GM19238 (cell line): ENCODE data around the gene TCP11.

Source experiments
- DNase-seq: peaks from one replicate; pipeline ENCODE4 v3.0.0; 2011; ENCODE audit warnings: low spot score; ENCODE audit not compliant: insufficient read length

The TCP11 gene

DNA sequence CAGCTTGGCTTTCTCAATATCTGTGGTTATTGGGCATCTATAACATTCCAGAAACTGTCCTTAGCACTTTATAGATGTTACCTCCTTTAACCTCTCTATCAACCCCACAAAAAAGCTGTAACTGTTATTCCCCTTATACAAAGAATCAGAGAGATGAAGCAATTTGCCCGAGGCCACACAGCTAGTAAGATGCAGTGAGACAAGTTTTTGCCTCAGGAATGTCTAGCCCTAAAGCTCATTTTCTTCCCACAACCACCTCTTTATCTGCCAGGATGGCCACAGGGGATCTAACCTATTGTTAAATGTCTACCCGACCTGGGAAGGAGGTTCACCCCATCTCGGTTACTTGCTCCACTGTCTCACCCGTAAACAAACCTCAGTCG, 31.9 kb upstream of the TCP11 start:
- DNase-seq: no peak

DNA sequence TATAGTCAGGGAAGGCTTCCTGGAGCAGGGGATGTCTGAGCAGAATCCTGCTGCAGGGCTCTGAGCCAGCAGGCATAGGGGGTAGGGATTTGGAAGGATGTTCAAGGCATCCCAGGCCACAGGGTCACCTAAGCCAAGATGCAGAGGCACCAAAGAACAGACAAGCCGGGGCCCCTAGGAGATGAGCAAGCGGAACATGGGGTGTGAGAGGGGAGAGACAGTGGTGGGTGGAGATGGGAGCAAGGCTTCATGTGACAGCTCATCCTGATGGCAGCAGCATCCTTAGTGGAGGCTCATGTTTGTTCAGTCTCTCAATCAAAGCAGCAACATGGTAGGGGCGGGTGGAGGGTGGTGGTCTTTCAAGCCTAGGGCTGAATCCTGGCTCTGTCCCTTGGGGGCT, 29.8 kb upstream of the TCP11 start:
- no peak for DNase-seq

DNA sequence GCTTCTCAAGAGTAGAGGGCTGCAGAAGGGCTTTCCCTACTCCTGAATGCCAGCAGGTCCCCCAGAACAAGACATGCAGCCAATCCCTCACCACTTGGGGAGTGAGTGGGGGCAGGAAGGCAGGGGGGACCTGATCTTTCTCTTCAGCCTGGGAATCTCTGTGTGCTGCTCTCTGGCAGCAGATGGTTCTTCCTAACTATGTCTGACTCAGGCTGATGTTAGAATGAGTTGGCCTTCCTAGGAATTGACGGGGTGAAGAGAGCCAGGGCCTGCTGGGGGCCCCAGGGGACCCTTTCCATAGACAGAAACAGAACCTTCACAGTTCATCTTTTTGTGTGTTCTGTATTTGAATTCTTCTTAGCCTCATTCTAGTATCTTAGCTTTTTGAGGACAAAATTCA, 29.0 kb upstream of the TCP11 start:
- no peak for DNase-seq

DNA sequence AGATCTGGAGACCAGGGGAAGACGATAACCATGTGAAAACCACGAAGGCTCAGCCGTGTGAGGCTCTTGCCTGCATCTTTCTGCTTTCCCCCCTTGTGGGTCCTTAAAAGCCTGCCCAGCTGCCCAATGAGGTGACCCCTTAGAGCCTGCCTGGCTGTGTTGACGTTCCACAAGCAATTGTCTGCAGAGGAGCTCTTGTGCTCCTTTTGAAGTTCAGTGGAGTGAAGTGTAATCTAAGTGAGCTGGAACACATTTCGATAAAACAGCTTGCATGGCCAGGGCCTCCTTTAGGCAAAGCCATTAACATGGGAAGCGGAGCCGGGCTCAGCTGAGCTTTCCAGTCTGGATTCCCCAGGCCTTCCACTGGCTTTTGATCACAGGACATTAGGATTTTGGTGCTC, 27.3 kb upstream of the TCP11 start:
- DNase-seq: no peak

DNA sequence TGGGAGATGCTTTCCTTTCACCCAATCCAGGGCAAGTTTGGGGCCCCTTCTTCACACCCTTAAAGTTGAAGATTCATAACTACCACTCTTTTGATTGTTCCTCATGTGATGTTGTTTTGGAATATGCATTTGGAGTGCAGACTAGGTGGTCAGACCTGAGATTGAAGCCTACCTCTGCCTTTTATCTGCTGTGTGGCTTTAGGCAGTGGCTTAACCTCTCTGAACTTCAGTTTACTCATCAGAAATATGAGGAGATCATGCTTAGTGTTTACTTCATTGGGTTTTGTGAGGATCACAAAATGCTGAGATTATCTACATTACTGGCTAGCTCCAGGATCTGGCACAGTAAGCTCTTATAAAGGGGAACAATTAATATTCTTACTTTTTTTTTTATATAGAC, 26.4 kb upstream of the TCP11 start:
- DNase-seq: no peak

DNA sequence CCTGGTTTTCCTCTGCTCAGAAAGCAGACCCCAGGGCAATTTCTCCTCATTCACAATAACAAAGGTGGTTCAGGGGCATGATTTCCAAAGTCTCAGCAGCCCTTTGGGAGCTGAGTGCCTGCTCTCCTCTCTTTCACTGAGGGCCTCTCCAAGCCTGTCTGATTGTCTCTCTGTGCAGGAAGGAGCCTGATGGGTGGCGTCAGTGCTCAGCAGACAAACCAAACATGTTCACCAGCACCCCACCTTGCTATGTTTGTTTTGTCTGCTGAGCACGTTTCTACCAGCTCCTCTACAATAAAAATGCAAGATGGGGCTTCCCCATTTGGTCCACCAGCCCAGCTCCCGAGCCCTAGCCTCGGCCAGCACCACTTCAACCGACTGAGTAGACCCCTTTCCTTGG, 25.4 kb upstream of the TCP11 start:
- DNase-seq: no peak

DNA sequence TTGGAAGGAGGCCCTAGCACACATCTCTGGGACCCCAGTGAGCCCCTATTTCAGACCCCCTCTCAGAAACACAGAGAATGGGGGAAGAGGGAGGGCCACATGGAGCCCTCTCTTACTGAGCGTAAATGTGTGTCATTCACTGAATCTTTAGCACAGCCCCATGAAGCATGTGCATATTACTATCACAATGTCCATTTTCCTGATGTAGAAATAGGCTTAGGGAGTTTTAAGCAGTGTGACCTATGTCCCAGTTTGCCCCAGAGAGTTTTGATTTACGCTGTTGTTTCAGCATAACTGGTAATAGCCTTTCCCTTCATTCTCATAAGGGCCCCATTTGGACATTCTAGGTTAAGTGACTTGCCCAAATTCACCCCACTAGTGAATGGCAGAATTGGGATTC, 25.0 kb upstream of the TCP11 start:
- DNase-seq: no peak

DNA sequence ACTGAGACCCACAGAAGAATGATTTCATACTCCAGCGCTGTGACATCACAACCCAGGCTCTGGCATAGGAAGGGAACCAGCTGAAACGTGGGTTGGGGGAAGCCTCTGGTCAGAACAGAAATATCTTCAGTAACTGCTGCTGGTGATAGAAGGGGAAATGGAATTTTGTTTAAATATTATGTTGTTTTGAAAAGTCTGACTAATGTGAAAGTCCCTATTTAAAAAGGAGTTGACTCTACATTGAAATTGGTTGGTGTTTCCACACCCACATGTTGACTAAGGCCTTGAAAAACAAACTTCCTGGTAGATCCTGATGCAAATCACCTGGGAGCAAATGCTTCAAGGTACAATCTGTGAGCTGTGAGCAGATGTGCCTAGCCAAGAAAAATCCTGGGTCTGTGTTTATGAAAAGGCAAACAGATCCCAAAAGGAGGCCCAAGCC, 24.5 kb upstream of the TCP11 start:
- DNase-seq: no peak

DNA sequence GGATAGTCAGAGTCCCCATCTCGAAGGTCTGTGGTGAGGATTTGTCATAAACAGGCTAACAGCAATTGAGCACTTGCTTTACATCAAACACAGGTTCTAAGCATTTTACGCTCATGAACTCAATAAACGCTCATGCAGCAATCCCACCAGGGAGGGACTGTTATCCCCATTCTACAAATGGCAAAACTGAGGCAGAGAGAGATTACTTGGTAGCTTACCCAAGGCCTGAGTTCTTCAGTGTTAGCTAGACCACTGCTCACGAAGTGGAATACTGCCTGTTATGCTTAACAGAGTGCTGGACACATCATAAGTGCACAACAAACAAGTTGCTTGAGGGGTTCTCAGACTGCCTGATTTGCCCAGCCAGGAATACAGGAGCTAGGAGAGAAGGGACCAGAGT, 23.7 kb upstream of the TCP11 start:
- DNase-seq: no peak

DNA sequence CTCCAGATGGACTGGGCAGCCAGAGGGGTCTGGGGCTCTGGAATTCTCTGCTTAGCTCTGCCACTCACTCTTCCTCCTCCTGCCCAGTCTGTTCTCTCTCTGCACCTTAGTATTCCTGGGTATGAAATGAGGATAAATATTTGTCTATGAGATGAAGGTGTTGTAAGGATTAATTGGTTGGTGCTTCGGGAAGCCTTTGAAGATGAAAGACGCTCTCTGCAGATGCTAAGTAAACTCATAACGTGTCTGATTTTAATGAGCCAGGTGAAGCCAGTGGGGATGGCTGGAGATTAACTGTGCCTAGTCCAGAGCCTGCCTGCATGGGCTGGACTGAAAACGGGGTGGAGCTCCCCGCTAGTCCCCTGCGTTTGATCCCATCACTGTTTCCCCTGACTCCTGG, 23.1 kb upstream of the TCP11 start:
- no peak for DNase-seq

DNA sequence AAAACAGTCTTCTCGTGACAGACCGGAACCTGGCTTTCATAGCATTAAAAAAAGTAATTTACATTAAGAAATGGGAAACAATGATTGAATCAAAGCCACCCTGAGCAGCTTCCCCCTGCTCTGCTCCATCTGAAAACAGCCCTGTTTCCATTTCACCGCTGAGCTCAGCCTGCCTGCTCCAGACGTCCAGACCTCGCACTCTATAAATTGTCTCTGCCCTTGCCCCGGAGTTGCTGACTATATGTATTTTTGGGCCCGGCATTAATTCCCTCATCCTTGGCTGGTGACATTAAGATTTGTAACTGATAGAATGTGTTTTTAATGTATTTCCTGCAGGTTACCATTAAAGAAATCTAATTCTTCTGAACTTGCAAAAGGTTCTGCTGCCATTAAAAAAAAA, 22.7 kb upstream of the TCP11 start:
- no peak for DNase-seq

DNA sequence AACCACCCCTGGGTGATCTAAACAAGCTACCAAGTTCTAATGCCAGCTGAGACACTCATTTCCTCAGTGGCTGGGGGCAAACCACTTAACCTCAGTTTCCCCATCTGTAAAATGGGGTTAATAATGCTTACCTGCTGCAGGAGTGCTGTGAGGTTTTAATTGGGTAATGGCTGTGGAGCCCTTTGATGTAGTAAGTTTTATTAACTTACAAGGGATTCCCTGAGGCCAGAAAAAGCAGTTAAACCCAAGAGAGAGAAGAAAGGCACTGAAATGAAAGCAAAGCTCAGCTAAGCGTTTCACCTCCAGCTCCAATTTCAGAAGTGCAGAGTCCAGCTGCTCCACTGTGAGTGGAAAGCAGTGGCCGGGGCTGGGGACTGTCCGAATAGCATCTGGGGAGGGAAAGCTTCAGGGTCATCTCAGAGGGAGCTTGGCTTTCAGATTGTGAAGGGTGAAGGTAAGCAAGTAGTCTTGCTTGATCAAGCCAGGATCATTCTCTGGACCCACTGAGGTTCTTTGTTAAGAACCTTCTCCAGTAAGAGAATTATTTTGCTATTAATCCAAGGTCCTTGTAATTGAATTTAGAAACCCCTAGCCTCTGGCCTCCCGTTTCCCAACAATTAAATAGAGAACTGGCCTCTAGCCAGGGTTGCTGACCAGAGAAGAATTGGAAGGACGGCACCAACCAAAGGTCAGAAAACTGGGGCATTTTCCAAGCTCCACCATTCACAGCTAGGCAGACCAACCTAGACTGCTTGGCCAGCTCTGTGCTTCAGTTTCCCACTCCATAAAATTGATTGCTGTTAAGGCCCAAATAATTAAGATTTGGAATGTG, 20.9 kb upstream of the TCP11 start:
- no peak for DNase-seq

DNA sequence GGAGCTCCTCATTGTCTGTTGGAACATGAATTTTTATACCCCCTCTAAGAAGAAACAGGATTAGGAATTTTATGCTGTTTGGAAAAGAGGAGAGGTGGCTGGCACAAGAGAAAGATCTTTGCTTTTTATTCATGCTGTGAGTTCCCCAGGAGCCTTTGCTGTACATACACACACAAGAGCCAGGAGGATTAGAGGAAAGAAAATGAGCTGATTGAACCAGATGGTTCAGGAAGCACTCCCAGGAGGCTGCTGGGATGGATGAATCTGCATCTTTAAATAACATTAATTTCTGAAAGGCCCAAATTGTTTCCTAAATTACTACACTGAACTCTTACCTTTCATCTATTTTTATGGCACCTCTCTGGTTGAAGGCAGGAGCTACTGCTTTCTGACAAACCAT, 20.1 kb upstream of the TCP11 start:
- DNase-seq: no peak

DNA sequence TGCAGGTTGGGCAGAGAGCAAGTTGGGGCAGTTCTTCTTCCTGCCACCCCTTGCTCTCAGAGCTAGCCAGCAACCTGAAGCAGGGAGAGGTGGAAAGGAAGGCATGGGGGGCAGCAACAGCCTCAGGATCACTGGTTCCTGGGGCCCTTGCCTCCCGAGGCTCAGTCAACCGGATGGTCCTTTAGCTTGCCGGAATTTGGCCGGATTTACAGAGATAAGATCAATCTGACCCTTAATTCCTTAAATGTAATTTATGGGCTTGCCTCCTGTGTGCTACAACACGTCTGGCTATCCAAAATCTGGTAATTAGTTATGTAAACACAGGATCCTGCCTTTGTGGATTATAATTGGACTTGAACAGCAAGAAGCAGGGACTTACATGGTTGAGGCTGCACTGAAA, 19.5 kb upstream of the TCP11 start:
- no peak for DNase-seq

DNA sequence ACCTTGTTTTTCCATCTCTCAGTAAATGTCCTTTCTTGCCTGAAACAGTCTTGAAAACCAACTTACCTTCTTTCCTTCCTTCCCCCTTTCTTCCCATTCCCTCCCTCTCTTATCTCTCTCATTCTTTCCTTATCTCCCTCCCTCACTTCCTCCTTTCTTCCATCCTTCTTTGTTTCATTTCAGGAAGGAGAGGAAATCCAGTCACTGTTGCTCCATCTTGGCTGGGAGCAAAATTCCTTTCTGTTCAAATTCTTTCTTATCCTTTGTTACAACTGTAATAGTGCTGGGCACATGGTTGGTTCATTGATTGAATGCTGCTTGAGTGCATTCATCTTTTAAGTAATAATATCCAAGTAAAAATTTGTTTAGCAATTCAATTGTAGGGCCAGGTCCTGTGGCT, 17.4 kb upstream of the TCP11 start:
- DNase-seq: no peak

DNA sequence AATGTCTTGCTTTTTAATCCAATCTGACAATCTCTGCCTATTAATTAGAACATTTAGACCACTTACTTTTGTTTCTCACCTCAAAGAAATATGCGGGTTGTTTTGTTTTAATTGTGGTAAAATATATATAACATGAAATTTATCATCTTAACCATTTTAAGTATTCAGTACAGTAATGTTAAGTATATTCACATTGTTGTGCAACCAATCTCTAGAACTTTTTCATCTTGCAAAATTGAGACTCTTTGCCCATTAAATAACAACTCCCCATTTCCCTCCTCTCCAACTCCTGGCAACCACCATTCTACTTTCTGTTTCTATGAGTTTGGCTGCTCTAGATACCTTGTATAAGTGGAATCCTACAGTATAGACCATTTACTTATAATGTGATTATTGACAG, 13.8 kb upstream of the TCP11 start:
- no peak for DNase-seq

DNA sequence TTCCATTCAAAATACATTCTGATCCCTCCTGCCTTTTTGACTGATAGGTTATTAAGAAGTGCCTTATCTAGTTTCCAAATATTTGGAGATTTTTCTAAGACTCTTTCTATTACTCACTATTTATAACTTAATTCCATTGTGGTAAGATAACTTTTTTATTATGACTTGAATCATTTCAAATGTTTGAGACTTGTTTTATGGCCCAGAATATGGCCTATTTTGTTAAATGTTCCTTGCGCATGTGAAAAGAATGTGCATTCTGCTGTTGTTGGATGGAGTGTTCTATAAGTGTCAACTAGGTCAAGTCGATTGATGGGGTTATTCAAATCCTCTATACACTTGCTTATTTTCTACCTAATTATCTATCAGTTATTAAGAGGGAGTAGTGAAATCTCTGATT, 13.1 kb upstream of the TCP11 start:
- no peak for DNase-seq

DNA sequence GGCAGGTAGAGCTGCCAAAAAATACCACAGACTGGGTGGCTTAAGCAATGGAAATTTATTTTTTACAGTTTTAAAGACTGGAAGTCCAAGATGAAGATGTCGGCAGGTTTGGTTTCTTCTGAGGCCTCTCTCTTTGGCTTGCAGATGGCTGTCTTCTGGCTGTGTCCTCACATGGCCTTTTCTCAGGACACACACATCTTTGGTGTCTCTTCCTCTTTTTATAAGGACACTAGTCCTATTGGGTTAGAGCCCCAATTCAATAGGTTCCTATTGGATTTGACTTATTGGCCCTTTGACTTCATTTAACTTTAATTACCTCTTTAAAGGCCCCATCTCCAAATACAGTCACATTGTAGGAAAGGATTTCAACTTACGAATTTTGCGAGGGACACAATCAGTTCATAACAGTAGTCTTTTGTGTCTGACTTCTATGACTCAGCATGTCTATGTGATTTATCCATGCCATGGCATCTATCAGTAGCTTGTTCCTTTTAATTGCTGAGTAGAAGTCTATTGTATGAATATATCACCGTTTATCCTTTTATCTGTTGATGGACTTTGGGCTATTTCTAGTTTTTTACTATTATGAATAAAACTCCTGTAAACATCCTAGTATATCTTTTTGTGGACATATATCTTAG, 11.0 kb upstream of the TCP11 start:
- DNase-seq: no peak

DNA sequence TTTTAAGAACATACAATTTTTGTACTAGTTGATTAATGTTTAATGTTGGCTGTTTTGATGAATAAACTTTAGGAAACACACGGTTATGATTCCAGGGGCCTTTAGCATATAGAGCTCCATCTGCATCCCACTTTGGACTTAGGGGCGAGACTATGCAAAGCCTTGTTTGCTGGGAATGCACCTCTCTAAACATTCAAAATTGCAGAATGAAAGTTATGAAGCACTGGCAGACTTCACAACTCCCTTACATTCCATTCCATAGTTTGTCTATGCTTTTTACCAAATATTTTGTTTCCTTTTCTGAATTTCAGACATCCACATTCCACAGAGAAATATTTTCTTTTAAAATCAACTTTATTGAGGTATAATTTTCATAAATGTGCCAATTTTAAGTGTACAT, 10.3 kb upstream of the TCP11 start:
- DNase-seq: no peak

DNA sequence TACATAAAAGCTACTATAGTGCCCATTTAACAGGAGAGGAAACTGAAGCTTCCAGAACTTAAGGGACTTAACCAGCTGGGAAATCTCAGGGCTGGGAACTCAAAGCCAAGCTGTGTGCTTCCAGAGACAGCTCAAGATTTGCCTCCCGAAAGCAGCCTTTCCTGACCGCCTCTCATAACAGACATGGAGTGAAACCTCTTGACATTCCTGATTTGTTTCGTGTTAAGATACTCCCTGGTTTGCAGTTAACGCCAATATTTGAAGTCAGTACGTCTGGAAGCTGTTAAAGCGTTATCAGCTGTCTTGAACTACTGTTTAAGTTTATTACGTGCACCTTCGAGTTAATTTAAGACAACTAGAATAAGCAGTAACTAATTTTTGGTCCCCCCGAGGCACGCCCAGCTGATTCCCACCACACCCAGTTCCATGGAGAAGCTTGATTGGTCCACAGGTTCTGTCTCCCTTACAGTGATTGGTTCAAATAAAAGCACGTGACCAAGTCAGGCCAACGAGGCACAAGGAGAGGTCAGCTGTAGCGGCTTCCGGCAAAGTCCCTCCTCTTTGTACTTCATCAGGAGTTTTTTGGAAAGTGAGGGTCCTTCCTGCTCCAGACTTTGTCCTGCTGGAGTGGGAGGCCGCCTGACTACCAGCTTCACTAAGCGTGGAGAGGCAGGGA, 8.9 kb upstream of the TCP11 start:
- DNase-seq: no peak

DNA sequence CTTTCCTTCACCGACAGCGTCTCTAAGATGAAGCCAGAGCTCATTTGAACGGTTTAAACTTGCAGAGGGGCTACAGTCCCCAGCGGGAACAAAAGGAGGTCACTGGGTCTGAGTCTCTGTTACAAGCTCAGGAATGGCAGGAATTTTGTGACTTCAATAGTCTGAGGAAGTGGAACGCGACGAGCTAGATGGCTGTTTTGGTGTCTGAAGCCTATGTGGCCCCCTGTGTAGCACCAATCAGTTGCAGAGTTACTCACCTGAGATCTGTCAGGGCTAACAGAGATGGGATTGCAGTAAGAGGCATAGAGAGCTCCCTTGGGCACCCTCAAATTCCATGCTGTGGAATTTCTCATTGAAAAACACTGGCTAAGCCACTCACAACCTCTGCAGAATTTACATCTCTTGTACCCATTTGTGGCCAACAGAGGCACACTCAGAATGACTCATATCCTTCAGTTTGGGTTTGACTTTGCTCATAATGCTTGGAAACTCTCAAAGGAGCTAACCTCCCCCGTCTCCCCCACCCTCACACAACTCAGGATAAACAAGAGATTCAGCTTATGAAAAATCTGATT, 7.1 kb upstream of the TCP11 start:
- DNase-seq: no peak

DNA sequence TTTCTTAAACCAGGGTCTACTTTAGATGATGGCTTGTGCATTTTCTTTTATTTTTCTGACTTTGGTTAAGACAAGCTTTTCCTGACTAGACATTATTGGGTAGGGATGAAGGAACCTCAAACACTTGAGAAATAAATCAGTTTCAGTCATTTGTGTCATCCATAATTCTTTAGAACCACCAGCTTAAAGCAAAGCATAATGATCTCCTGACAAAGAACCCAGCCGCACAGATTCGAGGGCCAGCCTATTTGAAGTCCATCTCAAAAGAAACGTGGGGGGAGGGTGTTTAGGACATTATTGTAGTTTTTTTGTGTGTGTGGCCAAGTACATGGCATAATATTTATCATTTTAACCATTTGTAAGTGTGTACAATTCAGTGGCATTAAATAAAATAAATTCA, 6.3 kb upstream of the TCP11 start:
- DNase-seq: no peak
